Mucosa of stomach (tissue), 1 donor: Measurements from ENCODE around the gene HOXC6.

Experiments used
- H3K27me3 ChIP-seq: one replicate; pipeline ENCODE4 v1.7.0; 2013; ENCODE audit warnings: mild to moderate bottlenecking, low read length; ENCODE audit not compliant: control insufficient read depth, insufficient read depth
- H3K36me3 ChIP-seq: one replicate; pipeline ENCODE4 v1.7.0; 2013; ENCODE audit warnings: low read length; ENCODE audit not compliant: control insufficient read depth, insufficient read depth
- H3K4me1 ChIP-seq: one replicate; pipeline ENCODE4 v1.7.0; 2013; ENCODE audit warnings: mild to moderate bottlenecking, low read length; ENCODE audit not compliant: control insufficient read depth, insufficient read depth
- H3K4me3 ChIP-seq: one replicate; pipeline ENCODE4 v1.7.0; 2013; ENCODE audit warnings: low read length
- H3K9ac ChIP-seq: one replicate; pipeline ENCODE4 v1.7.0; 2013; ENCODE audit warnings: mild to moderate bottlenecking, low read length, moderate library complexity
- H3K9me3 ChIP-seq: one replicate; pipeline ENCODE4 v1.7.0; 2013; ENCODE audit warnings: mild to moderate bottlenecking, low read length, moderate library complexity; ENCODE audit not compliant: control insufficient read depth
- donor health status: Pancreatic carcinoma.

Gene HOXC6

GRCh38 chr12:54025499-54026405 is 2.5 kb upstream of the HOXC6 start:
- Histone ChIP-seq H3K9ac (no peak overlapping the region), H3K4me1 (no peaks in the 10 kb centered on the region), H3K36me3 (no peaks in the 10 kb centered on the region), H3K4me3 (no peak overlapping the region), H3K27me3 (peaks cover 97% of the 10 kb centered on the region), H3K9me3 (no peaks in the 10 kb centered on the region)

DNA sequence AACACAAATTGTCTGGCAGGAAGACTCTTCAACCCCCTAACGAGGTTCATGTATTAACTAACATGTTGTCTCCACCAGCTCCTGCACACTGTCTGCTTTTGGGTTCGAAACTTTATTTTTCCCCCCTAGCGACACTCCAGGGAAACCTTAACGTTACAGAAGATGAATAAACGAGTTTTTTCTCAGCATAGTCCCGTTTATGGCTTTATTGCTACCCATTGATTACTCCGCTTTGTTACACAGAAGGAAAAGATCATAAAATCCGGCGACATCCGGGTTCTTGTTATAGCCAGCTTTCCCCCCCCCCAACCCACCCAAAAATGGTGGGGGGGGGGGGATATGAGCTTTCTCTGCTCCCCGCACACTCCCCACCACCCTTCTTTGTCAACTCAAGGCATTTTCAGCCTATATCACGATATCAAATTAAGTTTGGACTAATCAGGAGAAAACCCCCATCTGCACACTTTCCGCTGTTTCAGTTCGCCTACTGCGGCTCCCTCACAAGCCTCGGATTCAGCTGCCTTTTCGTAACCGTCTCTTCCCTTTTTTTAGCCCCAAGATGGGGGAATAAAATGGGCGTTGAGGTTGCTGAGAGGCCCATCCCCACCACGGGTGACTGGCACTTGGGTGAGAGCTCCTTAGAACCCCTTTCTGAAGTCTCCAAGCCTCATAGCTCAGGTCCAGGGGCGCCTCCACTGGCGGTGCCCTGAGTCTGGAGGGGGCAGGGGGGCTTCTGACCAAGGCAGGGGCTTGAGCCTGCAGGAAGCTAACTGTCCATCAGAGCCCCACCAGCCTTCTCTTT is 1.4 kb upstream of the HOXC6 start:
- Histone ChIP-seq H3K4me1 (no peaks in the 10 kb centered on the region), H3K4me3 (no peak overlapping the region)

GRCh38 chr12:54027442-54027786 is 826 bp upstream of the HOXC6 start:
- no peaks in the 10 kb centered on the region for H3K4me1 ChIP-seq
- H3K36me3 ChIP-seq: no peaks in the 10 kb centered on the region
- no peak overlapping the region for H3K4me3 ChIP-seq
- H3K9me3 ChIP-seq: no peaks in the 10 kb centered on the region
- H3K9ac ChIP-seq: no peak overlapping the region
- H3K27me3 ChIP-seq: peaks cover 97% of the 10 kb centered on the region

More for the DNA sequence above, 1.4 kb upstream of the HOXC6 start:
- Histone ChIP-seq H3K9me3 (no peaks in the 10 kb centered on the region), H3K9ac (no peak overlapping the region), H3K27me3 (peaks cover 97% of the 10 kb centered on the region), H3K36me3 (no peaks in the 10 kb centered on the region)

DNA sequence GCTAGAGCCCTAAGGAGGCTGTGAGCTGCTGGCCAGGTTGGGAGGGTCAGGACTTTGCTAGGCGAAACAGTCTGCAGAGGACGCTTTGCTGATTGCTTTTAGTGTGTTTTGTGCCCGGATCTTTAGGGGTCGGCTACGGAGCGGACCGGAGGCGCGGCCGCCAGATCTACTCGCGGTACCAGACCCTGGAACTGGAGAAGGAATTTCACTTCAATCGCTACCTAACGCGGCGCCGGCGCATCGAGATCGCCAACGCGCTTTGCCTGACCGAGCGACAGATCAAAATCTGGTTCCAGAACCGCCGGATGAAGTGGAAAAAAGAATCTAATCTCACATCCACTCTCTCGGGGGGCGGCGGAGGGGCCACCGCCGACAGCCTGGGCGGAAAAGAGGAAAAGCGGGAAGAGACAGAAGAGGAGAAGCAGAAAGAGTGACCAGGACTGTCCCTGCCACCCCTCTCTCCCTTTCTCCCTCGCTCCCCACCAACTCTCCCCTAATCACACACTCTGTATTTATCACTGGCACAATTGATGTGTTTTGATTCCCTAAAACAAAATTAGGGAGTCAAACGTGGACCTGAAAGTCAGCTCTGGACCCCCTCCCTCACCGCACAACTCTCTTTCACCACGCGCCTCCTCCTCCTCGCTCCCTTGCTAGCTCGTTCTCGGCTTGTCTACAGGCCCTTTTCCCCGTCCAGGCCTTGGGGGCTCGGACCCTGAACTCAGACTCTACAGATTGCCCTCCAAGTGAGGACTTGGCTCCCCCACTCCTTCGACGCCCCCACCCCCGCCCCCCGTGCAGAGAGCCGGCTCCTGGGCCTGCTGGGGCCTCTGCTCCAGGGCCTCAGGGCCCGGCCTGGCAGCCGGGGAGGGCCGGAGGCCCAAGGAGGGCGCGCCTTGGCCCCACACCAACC is 1.5 kb downstream of the HOXC6 start:
- Histone ChIP-seq H3K4me1 (peaks cover 15% of the 10 kb centered on the region), H3K4me3 (no peak overlapping the region), H3K27me3 (peaks cover 92% of the 10 kb centered on the region), H3K36me3 (no peaks in the 10 kb centered on the region), H3K9me3 (no peaks in the 10 kb centered on the region), H3K9ac (no peak overlapping the region)

DNA sequence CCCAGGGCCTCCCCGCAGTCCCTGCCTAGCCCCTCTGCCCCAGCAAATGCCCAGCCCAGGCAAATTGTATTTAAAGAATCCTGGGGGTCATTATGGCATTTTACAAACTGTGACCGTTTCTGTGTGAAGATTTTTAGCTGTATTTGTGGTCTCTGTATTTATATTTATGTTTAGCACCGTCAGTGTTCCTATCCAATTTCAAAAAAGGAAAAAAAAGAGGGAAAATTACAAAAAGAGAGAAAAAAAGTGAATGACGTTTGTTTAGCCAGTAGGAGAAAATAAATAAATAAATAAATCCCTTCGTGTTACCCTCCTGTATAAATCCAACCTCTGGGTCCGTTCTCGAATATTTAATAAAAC is 2.2 kb downstream of the HOXC6 start:
- Histone ChIP-seq H3K36me3 (no peaks in the 10 kb centered on the region), H3K9me3 (no peaks in the 10 kb centered on the region), H3K4me3 (no peak overlapping the region), H3K9ac (no peak overlapping the region), H3K4me1 (peaks cover 15% of the 10 kb centered on the region), H3K27me3 (peaks cover 89% of the 10 kb centered on the region)

- Histone ChIP-seq H3K4me3 (no peak overlapping the region), H3K9ac (no peak overlapping the region), H3K36me3 (no peaks in the 10 kb centered on the region), H3K9me3 (no peaks in the 10 kb centered on the region), H3K27me3 (peaks cover 88% of the 10 kb centered on the region), H3K4me1 (peaks cover 15% of the 10 kb centered on the region)
Observed at GRCh38 chr12:54030889-54031471, 2.7 kb downstream of the HOXC6 start.

DNA sequence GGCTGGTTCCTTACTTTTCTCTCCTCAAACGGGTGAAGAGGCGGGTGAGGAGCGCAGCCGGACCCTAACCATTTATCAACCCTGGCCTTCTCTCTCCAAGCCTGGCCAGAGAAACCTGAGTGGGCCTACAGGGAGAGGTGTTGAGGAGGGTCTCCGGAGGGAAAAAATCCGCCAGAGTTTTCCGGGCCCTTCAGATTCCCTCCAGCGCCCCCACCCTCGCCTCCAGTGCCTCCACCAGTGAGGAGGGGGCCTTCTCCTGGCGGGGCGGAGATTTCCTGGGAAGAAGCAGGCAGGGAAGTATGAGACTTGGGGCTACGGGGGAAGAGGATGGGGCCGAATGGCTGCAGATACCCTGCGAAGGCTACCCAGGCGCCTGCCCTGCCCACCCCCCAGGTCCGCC is 3.2 kb downstream of the HOXC6 start:
- Histone ChIP-seq H3K9me3 (no peaks in the 10 kb centered on the region), H3K9ac (no peak overlapping the region), H3K4me1 (peaks cover 15% of the 10 kb centered on the region), H3K36me3 (no peaks in the 10 kb centered on the region), H3K27me3 (peaks cover 83% of the 10 kb centered on the region), H3K4me3 (no peak overlapping the region)

DNA sequence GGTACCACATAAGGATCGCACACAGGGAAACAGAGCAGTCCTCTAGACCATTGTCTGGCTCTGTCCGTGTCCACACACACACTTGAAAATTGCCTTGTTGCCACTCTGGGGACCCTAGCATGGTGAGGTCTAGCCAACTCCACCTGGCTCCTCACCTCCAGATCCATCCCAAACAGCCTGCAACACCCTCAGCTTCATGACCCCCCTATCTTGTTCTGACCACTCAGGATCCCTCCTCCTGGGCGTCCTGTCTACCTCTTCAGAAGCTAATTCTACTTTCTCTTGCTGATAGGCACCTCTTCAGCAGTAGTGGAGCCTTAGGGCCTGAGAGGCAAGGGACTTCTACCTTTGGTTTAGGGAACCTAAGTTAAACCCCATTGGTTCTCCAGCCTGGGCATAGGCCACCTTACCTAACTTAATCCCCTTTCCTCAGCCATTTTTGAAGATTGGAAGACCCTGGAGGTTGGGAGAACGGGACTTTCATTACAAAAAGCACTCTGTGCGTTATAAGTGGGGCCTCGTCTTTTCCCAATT is 3.9 kb downstream of the HOXC6 start:
- Histone ChIP-seq H3K4me1 (peaks cover 15% of the 10 kb centered on the region), H3K36me3 (no peaks in the 10 kb centered on the region), H3K9me3 (no peaks in the 10 kb centered on the region), H3K27me3 (peaks cover 76% of the 10 kb centered on the region), H3K9ac (no peak overlapping the region), H3K4me3 (no peak overlapping the region)

GRCh38 chr12:54032627-54033100 is 4.4 kb downstream of the HOXC6 start, which contains the start of gene HOXC5:
HOXC5 (plus strand) TSS chr12:54033050; CDS start chr12:54033123, 73 bp downstream.
- H3K4me1 ChIP-seq: peaks cover 15% of the 10 kb centered on the region
- H3K36me3 ChIP-seq: no peaks in the 10 kb centered on the region
- H3K9ac ChIP-seq: peak within 1 kb of the TSS; percentile 42
- peak within 1 kb of the TSS; percentile 23 for H3K4me3 ChIP-seq
- H3K27me3 ChIP-seq: peaks cover 71% of the 10 kb centered on the region
- H3K9me3 ChIP-seq: no peaks in the 10 kb centered on the region

DNA sequence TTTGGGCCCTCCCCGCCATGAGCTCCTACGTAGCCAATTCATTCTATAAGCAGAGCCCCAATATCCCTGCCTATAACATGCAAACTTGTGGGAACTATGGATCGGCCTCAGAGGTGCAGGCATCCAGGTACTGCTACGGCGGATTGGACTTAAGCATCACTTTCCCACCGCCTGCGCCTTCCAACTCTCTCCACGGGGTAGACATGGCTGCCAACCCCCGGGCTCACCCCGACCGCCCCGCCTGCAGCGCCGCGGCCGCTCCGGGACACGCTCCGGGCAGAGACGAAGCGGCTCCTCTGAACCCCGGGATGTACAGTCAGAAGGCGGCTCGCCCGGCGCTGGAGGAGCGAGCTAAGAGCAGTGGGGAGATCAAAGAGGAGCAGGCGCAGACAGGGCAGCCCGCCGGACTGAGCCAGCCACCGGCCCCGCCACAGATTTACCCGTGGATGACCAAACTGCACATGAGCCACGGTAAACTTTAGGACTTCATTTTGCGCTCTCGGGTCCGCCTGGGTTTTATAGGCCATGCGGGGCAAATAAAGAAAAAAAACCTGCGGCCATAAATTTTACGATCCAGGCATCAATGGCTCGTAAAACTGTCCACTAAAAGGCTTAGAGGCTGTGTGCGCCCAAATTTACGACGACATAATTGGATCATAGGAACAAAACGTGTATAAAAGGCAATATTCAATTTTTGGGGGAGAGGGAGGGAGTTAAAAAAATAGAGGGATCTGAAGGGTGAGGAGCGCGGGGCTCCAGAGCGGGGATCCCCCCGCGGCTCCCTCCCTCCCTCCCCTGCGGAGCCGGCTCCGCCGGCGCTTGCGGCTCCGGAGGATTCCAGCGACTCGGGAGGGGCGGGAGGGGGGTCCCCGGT is 5.1 kb downstream of the HOXC6 start:
- Histone ChIP-seq H3K9ac (peak overlapping the region; percentile 42), H3K36me3 (no peaks in the 10 kb centered on the region), H3K4me3 (peak overlapping the region; percentile 23), H3K9me3 (no peaks in the 10 kb centered on the region), H3K4me1 (peaks cover 15% of the 10 kb centered on the region), H3K27me3 (peaks cover 65% of the 10 kb centered on the region)
